ENCODE data around the gene C17orf107. TPM values are rescaled to one million over a fixed set of nuclear protein-coding genes. Genes with fewer than 3 reads are reported as not detected.

C17orf107 gene
- total RNA-seq, 2 experiments from 2014 or later, result 28.9 to 30.5 TPM

DNA sequence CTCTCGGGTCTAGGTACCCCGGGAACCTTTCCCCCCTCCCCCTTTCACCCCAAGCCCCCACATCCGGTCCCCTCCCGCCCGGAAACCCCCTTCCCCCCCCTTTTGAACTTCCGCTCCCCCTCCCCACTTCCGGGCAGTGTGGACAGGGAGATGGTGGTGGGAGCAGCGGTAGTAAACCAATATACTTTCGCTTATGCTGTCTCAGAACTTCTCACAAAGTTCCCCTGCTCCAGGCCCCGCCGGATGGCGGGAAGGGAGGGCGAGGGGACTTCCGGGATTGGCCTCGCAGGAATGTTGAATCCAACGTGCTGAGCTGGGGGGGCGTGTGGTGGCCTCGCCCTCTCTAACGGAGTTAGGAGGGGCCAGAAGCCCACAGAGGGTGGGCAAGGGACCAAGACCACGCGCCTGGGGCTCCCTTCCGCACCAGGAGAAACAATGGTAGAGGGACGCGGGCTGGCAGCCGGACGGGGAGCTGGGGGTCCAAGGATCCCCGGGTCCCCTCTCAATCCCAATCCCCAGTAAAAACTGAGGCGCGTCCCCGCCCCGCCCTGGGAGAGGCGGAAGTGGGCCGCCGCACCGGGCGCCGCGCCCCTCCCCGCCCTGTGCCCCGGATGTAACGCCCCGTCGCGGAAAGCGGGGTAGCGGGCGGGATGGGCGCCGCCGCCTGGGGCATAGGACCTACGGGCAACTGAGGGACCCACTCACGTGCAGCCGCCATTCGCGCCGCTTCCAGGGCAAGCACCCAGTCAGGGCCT lies 48.3 kb downstream of the C17orf107 start:
- Mint-ChIP-seq H3K4me1 (ENCODE audit: low read depth) (peaks cover 63% of the 10 kb centered on the region), H3K27ac (peak overlapping the region; percentile 90), H3K4me3 (peak overlapping the region; percentile 99), H3K36me3 (ENCODE audit: low read depth) (peaks cover 53% of the 10 kb centered on the region), H3K27me3 (no peaks in the 10 kb centered on the region), H3K9me3 (no peaks in the 10 kb centered on the region)
- DNase-seq (peak; percentile 38 to 83 (median 67)), ATAC-seq (ENCODE audit: poor library complexity) (peak; percentile 21)
- ChIA-PET CTCF (interaction anchor here (1.2 to 2.3 kb wide), 3 partner anchors 19 to 48 kb away, joined by 3 to 7 read pairs (median 3); partner anchors contain the start of genes C17orf107 and SPAG7), POLR2A (interaction anchor here (0.7 to 13.9 kb wide), 22 partner anchors 9 to 804 kb away, joined by 3 to 350 read pairs (median 5); partner anchors contain the start of genes ARRB2, C17orf107, CHRNE and CYB5D2)
- no peak for TF ChIP-seq CTCF (IDR thresholded peaks at IDR 0.05)
- Histone ChIP-seq H3K9me3 (ENCODE audit: control insufficient read depth in 1 of 2, insufficient read depth in 1 of 2, low read length in 2 of 2) (peaks cover 0 to 3% of the 10 kb centered on the region in 2 experiments), H3K4me1 (ENCODE audit: insufficient read depth, low read length) (peaks cover 59% of the 10 kb centered on the region), H3K4me3 (ENCODE audit: low read length) (peak overlapping the region; percentile 99), H3K36me3 (ENCODE audit: insufficient read depth, low read length) (peaks cover 43% of the 10 kb centered on the region), H3K27me3 (ENCODE audit: control insufficient read depth in 1 of 2, insufficient read depth in 2 of 2, low read length in 2 of 2) (no peaks in the 10 kb centered on the region), H3K27ac (ENCODE audit: low read depth in 1 of 2, low read length in 2 of 2) (peak overlapping the region; percentile 96 to 98)
- intact Hi-C loops (cut with DNase I, micrococcal nuclease), result loop anchor here (1.0 to 5.0 kb wide), 4 partner anchors 7 to 235 kb away; partner anchors contain the start of genes ARRB2 (in 2 of the 2), INCA1 (in 1 of the 2), KIF1C (in 1 of the 2) and RNF167 (in 1 of the 2)

DNA sequence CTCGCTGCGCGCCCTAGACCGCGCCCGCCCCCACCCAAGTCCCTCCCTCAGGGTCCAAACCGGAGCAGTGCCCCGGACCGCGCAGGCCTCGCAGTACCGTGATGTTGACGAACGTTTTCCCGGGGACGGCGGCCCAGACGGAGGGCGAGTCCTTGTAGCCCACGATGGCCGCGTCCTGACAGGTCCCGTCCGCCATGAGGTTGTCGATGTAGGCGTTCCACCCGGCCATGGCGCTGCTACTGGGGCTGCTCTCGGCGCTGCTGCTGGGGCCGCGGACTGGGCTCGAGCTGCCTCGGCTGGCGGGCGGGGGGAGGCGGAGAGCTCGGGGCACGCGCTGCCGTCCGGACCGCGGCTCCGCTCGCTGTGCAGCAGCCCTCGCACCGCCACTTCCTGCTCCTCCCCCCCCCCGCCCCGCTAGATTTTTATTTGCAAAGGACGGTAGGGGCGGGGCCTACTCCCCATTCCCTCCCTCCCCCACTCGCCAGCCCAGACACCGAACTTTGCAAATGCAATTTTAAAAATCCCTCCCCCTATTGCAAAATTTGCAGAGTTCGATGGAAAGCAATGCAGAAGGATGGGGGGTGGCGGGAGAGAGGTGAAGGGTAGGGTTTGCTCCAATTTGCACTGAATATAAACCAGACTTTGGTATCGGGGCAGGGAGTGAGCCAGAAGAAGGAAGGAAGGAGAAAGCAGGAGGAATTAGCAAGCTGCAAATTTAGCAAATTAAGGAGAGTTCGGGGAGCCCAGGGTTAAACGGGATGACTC lies 49.0 kb downstream of the C17orf107 start, which contains the start of gene PFN1:
Gene PFN1, minus strand, starts transcription at position 365 of the 765 bp plus-strand sequence. Its CDS starts 136 bp downstream, at position 229.
- intact Hi-C loops (cut with DNase I, micrococcal nuclease), result loop anchor here (1.0 to 5.0 kb wide), 4 partner anchors 8 to 236 kb away; partner anchors contain the start of genes ARRB2 (in 2 of the 2), INCA1 (in 1 of the 2), KIF1C (in 1 of the 2) and RNF167 (in 1 of the 2)
- Mint-ChIP-seq H3K36me3 (ENCODE audit: low read depth) (peaks cover 45% of the 10 kb centered on the region), H3K27ac (peak within 1 kb of the TSS; percentile 90), H3K4me1 (ENCODE audit: low read depth) (peaks cover 55% of the 10 kb centered on the region), H3K9me3 (no peaks in the 10 kb centered on the region), H3K27me3 (no peaks in the 10 kb centered on the region), H3K4me3 (peak within 1 kb of the TSS; percentile 99)
- Histone ChIP-seq H3K36me3 (ENCODE audit: insufficient read depth, low read length) (peaks cover 35% of the 10 kb centered on the region), H3K4me1 (ENCODE audit: insufficient read depth, low read length) (peaks cover 51% of the 10 kb centered on the region), H3K9me3 (ENCODE audit: control insufficient read depth in 1 of 2, insufficient read depth in 1 of 2, low read length in 2 of 2) (peaks cover 0 to 3% of the 10 kb centered on the region in 2 experiments), H3K4me3 (ENCODE audit: low read length) (peak within 1 kb of the TSS; percentile 99), H3K27me3 (ENCODE audit: control insufficient read depth in 1 of 2, insufficient read depth in 2 of 2, low read length in 2 of 2) (no peaks in the 10 kb centered on the region), H3K27ac (ENCODE audit: low read depth in 1 of 2, low read length in 2 of 2) (peak within 1 kb of the TSS; percentile 96 to 98)
- CTCF ChIA-PET, result interaction anchor here (1.2 to 1.5 kb wide), 3 partner anchors 20 to 49 kb away, joined by 3 to 4 read pairs (median 3); partner anchors contain the start of genes C17orf107 and SPAG7
- peak; percentile 82 to 96 (median 90) for DNase-seq
- no peak for TF ChIP-seq CTCF (IDR thresholded peaks at IDR 0.05)
- POLR2A ChIA-PET, result interaction anchor here (0.9 to 13.9 kb wide), 21 partner anchors 9 to 805 kb away, joined by 3 to 350 read pairs (median 5); partner anchors contain the start of genes ARRB2, C17orf107, CHRNE and CYB5D2
- peak; percentile 55 for ATAC-seq (ENCODE audit: poor library complexity)
